Epithelial cell of esophagus (primary cell): ENCODE results near the gene ACTMAP.

Experiments used
- DNase-seq: peaks from one replicate; pipeline ENCODE4 v3.0.0; 2010; ENCODE audit warnings: low read depth
- H3K4me3 ChIP-seq: 2 replicates; pipeline ENCODE4 v1.5.1; 2011; ENCODE audit warnings: mild to moderate bottlenecking, low read length, control low read depth
- CTCF ChIP-seq: IDR thresholded peaks from 2 replicates; pipeline ENCODE4 v1.5.1; 2011; ENCODE audit warnings: low read depth, mild to moderate bottlenecking, low read length, control low read depth, inconsistent platforms; ENCODE audit not compliant: insufficient read depth; ENCODE audit errors: missing control alignments

The ACTMAP gene

GRCh38 chr19:40713939-40714338 is 36.3 kb downstream of the ACTMAP start:
- no peak for DNase-seq
- peak overlapping the region; percentile 70 for H3K4me3 ChIP-seq
- no peak for TF ChIP-seq CTCF

DNA sequence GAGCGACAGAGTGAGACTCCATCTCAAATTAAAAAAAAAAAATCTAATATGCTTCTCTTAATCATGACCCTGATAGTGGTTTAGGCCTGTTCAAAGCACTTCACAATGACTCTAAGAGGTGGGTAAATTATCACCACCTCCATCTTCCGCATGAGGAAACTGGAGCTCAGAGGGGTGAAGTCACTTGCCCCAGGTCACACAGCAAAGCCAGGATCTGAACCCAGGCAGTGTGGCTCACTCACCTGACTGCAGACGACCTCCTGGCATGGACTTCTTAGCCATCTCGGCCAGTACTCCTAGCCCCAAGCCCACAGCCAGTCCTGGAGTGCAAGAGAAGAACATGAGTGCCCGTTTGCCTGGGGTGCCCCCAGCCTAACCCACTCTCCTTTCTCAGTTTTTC is 40.5 kb downstream of the ACTMAP start:
- TF ChIP-seq CTCF, result no peak
- no peak overlapping the region for H3K4me3 ChIP-seq
- no peak for DNase-seq

DNA sequence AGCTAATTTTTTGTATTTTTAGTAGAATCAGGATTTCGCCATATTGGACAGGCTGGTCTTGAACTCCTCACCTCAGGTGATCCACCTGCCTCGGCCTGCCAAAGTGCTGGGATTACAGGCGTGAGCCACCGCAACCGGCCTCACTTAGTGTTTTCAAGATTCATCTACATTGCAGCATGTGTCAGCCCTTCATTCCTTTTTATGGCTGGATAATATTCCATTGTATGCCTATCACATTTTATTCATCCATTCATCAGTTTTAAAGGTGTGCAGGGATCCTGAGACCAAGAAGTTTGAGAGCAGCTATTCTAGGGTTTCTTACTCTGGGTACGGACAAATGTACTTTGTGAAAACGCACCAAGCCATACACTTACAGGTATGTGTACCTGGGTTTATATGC is 42.7 kb downstream of the ACTMAP start:
- no peak for DNase-seq
- TF ChIP-seq CTCF, result no peak
- no peak overlapping the region for H3K4me3 ChIP-seq

DNA sequence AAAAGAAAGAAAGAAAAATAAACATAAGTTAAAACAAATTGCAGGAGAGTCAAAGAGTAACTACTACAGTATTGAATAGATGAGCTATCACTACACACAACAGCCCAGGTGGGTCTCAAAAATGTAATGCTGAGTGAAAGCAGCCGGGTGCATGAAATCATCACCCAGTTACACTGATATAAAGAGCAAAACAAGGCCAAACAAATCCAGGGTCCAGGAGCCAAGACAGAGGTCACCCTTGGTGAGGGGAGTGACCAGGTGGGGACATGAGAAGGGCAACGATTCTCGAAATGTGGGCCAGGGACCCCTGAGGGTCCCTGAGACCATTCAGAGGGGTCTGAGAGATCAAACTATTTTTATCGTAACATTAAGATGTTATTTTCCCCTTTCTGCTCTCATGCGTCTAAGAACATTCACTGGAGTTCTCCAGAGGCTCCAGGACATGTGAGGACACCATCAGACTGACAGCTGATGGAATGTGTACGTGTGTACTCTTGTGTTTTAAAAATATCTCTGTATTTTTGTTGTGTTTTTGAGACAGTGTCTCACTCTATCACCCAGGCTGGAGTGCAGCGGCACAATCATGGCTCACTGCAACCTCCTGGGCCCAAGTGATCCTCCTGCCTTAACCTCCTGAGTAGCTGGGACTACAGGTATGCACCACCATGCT is 44.2 kb downstream of the ACTMAP start:
- no peak for DNase-seq
- no peak for TF ChIP-seq CTCF
- H3K4me3 ChIP-seq, result no peak overlapping the region

DNA sequence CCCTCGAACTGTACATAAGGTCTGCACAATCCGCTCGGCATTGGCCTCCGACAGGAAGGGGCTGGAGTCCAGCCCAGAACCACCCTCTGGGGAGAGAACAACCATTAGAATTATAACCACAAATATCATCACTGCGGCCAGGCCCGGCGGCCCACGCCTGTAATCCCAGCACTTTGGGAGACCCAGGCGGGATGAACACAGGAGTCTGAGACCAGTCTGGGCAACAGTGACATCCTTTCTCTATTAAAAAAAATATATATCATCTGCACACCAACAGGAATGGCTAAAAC is 45.0 kb downstream of the ACTMAP start:
- no peak overlapping the region for H3K4me3 ChIP-seq
- TF ChIP-seq CTCF, result no peak
- DNase-seq, result no peak

- no peak for TF ChIP-seq CTCF
- no peak for DNase-seq
Observed at GRCh38 chr19:40704491-40705361, 45.6 kb downstream of the ACTMAP start.

More at GRCh38 chr19:40704491-40705361, 45.6 kb downstream of the ACTMAP start:
- no peak overlapping the region for H3K4me3 ChIP-seq
